HG02885 (cell line): ENCODE results near the gene TMPRSS2.

Experiments used
- ATAC-seq: cut with Tn5 transposase; IDR thresholded peaks from one replicate; pipeline ENCODE4 v1.9.1; 2021; ENCODE audit warnings: mild to moderate bottlenecking; ENCODE audit not compliant: unreplicated experiment, poor library complexity

The TMPRSS2 gene

GRCh38 chr21:41507521-41508414 lies at the start of gene TMPRSS2:
TSS of gene TMPRSS2 (minus strand) at chr21:41508158. CDS start at chr21:41498133, 10,025 bp downstream.
- no peak for ATAC-seq

- no peak for ATAC-seq
Measured at GRCh38 chr21:41555057-41555456, 47.1 kb upstream of the TMPRSS2 start.

GRCh38 chr21:41552254-41552653 lies 44.3 kb upstream of the TMPRSS2 start:
- no peak for ATAC-seq

GRCh38 chr21:41548781-41549180 lies 40.8 kb upstream of the TMPRSS2 start:
- no peak for ATAC-seq

GRCh38 chr21:41547111-41547510 lies 39.2 kb upstream of the TMPRSS2 start:
- no peak for ATAC-seq

- ATAC-seq = no peak
Measured at GRCh38 chr21:41545500-41546359, 37.8 kb upstream of the TMPRSS2 start.

- no peak for ATAC-seq
Measured at GRCh38 chr21:41542727-41543126, 34.8 kb upstream of the TMPRSS2 start.

GRCh38 chr21:41537356-41537755 lies 29.4 kb upstream of the TMPRSS2 start:
- ATAC-seq = no peak

GRCh38 chr21:41536827-41537103 lies 28.8 kb upstream of the TMPRSS2 start:
- no peak for ATAC-seq

GRCh38 chr21:41536076-41536826 lies 28.3 kb upstream of the TMPRSS2 start:
- no peak for ATAC-seq

GRCh38 chr21:41530366-41530765 lies 22.4 kb upstream of the TMPRSS2 start:
- ATAC-seq = no peak

GRCh38 chr21:41529769-41530168 lies 21.8 kb upstream of the TMPRSS2 start:
- ATAC-seq = no peak

- ATAC-seq = no peak
Measured at GRCh38 chr21:41526478-41527087, 18.6 kb upstream of the TMPRSS2 start.

- ATAC-seq = no peak
Measured at GRCh38 chr21:41523175-41523574, 15.2 kb upstream of the TMPRSS2 start.

GRCh38 chr21:41521489-41522027 lies 13.6 kb upstream of the TMPRSS2 start:
- ATAC-seq = no peak

GRCh38 chr21:41520560-41521442 lies 12.8 kb upstream of the TMPRSS2 start:
- ATAC-seq = no peak

GRCh38 chr21:41519806-41520559 lies 12.0 kb upstream of the TMPRSS2 start:
- ATAC-seq = no peak

- ATAC-seq = no peak
Measured at GRCh38 chr21:41518757-41519156, 10.8 kb upstream of the TMPRSS2 start.
